GM18907 (cell line): ENCODE data around the gene ZBTB45.

Source experiments
- ATAC-seq: cut with Tn5 transposase; IDR thresholded peaks from one replicate; pipeline ENCODE4 v1.9.1; 2021; ENCODE audit warnings: mild to moderate bottlenecking, moderate library complexity; ENCODE audit not compliant: unreplicated experiment

The ZBTB45 gene

GRCh38 chr19:58555369-58555885 lies 35.8 kb upstream of the ZBTB45 start:
- ATAC-seq, result no peak

DNA sequence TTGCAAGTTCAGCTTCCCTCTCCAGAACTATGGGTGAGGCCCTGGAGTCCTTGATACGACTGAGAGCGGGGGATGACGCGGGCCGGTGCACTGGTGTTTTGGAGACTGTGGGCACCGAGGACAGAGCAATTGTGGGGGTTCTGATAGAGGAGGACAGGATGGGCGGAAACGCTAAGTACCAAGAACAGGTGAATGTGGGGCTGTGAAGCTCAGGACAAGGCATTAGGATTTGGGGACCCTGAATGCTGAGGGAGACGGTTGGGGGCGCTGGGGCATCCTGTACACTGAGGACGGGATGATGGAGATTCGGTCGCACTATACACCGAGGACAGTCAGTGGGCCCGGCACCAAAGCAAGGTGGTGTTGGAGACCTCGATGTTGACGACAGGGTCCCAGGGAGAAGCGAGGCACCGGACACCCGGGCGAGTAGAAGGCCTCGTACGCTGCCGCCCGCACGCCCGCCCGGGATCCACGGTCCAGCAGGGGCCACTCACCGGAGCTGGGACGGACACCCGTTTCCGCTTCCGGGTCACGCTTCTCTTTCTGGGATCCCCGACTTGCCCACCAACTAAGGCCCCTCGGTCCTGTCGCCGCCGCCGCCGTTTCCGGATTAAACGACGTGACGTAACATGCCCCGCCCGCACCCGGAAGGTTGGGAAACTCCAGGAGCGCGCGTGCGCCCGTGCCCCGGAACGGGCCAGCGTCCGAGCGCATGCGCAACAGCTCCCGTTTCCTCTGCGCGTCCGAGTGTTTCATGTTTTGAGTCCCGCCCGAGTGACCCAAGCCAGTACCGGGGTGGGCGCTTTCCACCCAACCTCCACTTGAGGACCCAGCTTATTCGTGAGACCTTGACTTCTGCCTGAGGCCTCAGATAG lies 35.1 kb upstream of the ZBTB45 start, which contains the start of gene CHMP2A:
Gene CHMP2A (minus strand): TSS at position 612 of the 875 bp plus-strand sequence. CDS start 893 bp downstream, outside the sequence.
- peak; percentile 24 for ATAC-seq

DNA sequence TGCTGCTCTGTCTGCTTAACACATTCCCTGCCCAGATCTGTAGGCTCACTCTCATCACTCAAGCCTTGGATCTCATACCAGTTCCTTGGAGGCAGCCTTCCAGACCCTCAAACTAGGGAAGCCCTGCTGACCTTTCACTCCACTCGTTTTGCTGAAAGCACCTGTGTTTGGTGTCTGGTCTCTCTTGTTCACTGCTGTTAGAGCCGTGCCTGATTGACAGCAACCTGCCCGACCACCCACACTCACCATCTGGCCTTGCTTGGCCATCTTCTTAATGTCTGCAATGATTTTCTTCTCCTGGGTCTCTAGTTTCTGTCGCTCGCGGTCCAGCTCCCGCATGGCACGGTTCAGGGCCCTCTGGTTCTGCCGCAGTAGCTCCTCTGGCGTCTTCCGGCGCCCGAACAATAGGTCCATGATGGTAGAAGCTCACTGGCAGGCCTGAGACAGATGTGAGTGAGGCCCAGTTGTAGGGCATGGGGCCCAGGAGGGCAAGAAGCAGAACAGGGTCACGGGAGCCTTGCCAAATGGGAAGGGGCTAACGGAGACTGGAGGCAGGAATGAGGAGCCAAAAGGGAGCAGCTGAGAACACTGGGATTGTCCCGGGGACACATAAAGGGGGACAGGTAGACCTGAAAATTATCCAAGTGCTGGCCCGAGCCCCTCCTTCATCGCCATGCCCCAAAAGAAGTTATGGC lies 34.3 kb upstream of the ZBTB45 start:
- ATAC-seq, result no peak

GRCh38 chr19:58552655-58553054 lies 33.0 kb upstream of the ZBTB45 start:
- ATAC-seq, result no peak

DNA sequence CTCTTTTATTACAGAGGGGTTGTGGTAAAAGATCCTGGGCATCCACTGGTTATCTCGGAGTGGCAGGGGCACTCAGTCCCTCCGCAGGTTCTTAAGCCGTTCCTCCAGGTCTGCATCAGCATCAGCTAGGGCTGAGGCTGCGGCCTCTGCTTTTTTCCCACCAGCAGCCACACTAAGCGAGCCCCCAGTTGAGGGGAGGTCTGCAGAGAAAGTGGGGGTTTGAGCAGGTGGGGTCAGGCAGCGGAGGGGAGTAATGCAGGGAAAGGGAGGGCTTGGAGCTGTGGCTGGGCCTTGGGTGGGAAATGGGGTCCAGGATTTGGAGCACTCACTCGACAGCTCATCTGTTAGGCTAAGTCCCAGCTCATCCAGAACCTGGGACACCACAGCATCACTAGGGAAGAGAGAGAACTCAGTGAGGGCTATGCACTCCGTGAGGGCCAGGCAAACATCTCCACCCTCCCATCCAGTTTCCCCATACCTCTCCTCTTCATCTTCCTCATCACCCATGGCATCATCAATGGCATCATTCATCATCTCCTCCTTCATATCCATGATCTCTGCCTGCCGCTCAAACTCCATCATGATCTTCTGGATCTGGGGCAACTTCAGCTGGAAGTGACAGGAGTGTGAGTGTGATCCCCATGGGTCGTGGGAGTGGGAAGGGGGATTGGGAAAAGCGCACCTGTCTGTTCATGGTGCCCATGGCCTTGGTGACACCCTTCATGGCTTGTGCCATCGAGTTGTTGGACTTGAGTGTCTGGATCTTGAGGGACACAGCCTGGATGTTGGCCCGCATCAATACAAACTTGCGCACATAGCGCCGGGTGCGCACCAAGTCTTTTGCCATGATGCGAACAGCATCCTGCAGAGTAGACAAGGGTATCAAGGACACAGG lies 32.2 kb upstream of the ZBTB45 start:
- ATAC-seq, result no peak

DNA sequence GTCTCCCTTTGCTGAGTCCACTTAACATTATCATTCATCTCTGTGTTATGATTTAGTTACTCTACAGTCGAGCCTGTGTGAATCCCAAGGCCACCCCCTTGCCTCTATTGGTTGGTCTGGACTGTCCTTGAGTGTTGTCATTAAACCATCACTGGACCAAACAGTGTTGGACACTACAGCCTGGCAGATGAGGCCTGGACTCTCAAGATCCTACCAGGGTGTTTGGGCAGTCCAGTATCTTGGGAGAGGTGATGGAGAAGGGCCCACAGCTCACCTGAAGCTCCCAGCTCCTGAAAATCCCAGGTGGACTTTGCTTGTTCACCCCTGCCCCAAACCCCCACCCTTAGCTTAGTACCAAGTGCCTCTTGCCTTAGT lies 31.5 kb upstream of the ZBTB45 start:
- no peak for ATAC-seq

DNA sequence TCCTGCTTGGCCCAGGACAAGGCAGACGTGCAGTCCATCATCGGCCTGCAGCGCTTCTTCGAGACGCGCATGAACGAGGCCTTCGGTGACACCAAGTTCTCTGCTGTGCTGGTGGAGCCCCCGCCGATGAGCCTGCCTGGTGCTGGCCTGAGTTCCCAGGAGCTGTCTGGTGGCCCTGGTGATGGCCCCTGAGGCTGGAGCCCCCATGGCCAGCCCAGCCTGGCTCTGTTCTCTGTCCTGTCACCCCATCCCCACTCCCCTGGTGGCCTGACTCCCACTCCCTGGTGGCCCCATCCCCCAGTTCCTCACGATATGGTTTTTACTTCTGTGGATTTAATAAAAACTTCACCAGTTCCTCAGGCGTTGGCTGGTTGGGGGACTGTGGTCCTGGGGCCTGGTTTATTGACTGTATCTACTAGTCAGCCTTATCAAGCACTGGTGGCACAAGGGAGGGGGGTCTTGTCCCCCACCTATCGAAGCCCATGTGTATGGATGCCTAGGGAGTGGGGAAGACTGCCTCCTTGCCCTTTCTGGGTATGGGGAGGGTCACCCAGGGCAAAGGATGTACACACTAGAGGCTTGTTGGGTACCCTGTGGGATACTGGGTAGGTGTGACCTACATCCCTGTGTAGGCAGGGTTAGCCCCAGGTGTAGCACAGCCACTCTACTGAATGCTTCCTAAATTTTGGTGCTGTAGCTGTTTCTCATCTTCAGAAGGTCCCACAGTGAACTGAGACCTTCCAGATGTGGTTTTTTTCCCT lies 30.9 kb upstream of the ZBTB45 start:
- no peak for ATAC-seq

DNA sequence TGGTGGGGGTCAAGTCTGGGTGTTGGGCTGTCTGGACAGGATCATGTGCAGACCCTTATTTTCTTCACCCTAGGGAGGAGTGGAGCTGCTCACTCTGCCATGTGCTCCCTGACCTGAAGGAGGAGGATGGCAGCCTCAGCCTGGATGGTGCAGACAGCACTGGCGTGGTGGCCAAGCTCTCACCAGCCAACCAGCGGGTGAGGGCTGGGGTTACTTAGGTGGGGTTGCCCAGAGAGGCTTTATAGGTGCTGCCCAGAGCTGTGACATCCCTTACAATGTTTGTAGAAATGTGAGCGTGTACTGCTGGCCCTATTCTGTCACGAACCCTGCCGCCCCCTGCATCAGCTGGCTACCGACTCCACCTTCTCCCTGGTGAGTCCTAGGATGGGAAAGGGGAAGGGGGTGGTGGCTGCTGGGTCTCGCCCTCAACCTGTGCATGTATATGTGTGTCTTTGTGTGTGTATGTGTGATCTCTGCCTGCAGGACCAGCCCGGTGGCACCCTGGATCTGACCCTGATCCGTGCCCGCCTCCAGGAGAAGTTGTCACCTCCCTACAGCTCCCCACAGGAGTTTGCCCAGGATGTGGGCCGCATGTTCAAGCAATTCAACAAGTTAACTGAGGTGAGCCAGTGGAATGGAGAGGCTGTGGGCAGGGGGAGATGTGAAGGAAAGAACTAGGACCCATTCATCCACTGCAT lies 30.2 kb upstream of the ZBTB45 start:
- ATAC-seq, result no peak

GRCh38 chr19:58548859-58549663 lies 29.5 kb upstream of the ZBTB45 start:
- ATAC-seq, result no peak

- no peak for ATAC-seq
Observed at GRCh38 chr19:58547323-58548312, 28.0 kb upstream of the ZBTB45 start.

- no peak for ATAC-seq
Observed at GRCh38 chr19:58546019-58546530, 26.5 kb upstream of the ZBTB45 start.

DNA sequence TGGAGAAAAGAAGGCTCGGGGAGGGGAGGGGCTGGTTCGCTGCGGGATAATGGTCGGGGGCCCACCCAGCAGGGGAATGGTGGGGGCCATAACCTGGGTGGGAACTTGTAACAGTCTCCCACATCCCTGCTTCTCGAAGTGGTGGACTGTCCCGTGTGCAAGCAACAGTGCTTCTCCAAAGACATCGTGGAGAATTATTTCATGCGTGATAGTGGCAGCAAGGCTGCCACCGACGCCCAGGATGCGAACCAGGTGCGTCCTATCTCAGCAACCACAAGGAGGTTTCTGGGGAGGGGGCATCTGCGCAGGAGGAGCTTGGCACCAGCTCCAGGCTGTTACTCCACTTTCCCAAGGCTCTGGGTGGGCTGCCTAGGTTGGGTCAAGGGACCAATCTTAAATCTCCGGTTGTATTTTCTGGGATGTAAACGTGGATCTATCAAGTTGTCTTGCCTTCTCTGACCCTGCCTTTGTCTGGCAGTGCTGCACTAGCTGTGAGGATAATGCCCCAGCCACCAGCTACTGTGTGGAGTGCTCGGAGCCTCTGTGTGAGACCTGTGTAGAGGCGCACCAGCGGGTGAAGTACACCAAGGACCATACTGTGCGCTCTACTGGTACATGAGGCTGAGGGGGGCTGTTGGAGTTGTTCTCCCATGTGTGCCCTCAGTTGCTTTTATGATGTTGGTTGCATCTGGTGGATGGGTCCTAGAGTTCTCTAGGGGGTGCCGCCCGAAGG lies 25.8 kb upstream of the ZBTB45 start:
- no peak for ATAC-seq

GRCh38 chr19:58544591-58545285 lies 25.1 kb upstream of the ZBTB45 start:
- peak; percentile 48 for ATAC-seq

- peak; percentile 79 for ATAC-seq
Observed at GRCh38 chr19:58543826-58544590, 24.4 kb upstream of the ZBTB45 start, which contains the start of gene TRIM28. Gene TRIM28, plus strand, starts transcription at chr19:58544064. Its CDS starts 694 bp downstream, at chr19:58544758.
